GM10248 (cell line): ENCODE results near the gene SDK2.

ENCODE experiments used
- CTCF ChIA-PET: fragments of 300-600 bp; sonication (Branson Sonifier 250); formaldehyde crosslinking; extraction: SDS; loops from one replicate; lab custom pipeline; 2021; ENCODE audit warnings: antibody characterized with exemption; lab: Yijun Ruan, JAX
- POLR2A ChIA-PET: fragments of 350-650 bp; sonication (Branson Sonifier 250); formaldehyde crosslinking; extraction: SDS; loops from one replicate; lab custom pipeline; 2020; ENCODE audit warnings: antibody characterized with exemption; lab: Yijun Ruan, JAX
- DNase-seq: peaks from one replicate; pipeline ENCODE4 v3.0.0; 2012; ENCODE audit errors: extremely low spot score
- TF ChIP-seq, protein P1 (sequence below): IDR thresholded peaks from 2 replicates; pipeline ENCODE4 v1.5.1; 2012; ENCODE audit warnings: mild to moderate bottlenecking, low read depth; ENCODE audit errors: extremely low read depth, missing control alignments, control extremely low read depth

The SDK2 gene

DNA sequence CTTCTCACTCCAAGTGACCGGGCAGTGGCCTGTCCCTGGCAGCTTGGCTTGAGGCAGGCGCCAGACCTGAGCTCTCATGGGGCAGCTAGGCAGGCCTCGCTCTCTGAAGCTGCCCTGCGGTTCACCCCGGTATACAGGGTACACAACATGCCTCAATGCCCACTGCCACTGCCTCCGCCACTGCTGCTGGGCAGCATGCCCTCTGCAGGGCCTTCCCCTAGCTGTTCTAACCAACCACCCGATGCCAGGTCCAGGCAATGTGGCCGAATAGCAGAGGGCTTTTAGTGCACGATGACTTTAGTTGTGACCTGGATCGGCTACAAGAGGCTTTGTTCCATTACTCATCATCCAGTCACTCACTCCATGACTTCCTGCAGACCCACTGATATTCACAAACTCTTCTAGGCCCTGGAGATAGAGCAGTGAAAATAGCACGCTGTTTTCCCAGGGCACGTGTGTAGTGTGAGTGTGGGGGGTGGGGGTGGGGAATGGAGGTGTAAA lies 352.2 kb downstream of the SDK2 start:
- CTCF ChIA-PET: interaction anchor here (1.4 to 3.0 kb wide), 3 partner anchors 8 to 36 kb away, joined by 3 to 13 read pairs (median 4); partner anchors contain the start of gene CDC42EP4
- POLR2A ChIA-PET: no interaction called here
- TF ChIP-seq, protein P1, sequence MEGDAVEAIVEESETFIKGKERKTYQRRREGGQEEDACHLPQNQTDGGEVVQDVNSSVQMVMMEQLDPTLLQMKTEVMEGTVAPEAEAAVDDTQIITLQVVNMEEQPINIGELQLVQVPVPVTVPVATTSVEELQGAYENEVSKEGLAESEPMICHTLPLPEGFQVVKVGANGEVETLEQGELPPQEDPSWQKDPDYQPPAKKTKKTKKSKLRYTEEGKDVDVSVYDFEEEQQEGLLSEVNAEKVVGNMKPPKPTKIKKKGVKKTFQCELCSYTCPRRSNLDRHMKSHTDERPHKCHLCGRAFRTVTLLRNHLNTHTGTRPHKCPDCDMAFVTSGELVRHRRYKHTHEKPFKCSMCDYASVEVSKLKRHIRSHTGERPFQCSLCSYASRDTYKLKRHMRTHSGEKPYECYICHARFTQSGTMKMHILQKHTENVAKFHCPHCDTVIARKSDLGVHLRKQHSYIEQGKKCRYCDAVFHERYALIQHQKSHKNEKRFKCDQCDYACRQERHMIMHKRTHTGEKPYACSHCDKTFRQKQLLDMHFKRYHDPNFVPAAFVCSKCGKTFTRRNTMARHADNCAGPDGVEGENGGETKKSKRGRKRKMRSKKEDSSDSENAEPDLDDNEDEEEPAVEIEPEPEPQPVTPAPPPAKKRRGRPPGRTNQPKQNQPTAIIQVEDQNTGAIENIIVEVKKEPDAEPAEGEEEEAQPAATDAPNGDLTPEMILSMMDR: no peak
- no peak for DNase-seq

DNA sequence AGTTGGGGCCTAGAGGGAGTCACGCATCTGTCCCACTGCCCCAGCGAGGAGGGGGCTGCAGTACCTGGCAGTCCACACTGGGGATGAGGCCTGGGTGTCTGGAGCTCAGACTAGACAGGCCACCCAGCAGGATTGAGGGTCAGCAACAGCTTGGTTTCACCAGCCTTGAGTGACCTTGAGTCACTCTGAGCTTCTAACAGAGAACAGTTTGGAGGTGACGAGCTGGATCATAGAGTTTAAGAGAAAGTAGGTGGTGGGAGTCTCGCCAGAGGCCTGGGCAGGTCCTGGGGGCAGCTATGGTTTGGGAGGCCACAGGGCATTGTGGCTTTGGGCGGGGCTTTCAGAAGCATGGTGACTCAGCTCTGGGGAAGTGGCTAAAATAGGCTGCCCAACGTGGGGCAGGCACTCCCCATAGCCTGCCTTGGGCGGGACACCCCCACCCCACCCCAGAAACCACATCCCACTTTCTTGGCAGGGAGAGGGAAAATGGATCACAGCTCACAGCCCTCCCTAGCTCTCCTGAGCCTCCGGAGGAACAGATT lies 352.9 kb downstream of the SDK2 start:
- ChIA-PET CTCF (interaction anchor here (1.0 to 3.0 kb wide), 5 partner anchors 9 to 564 kb away, joined by 3 to 13 read pairs (median 3); partner anchors contain the start of gene CDC42EP4), POLR2A (no interaction called here)
- TF ChIP-seq, protein P1: no peak
- peak; percentile 71 for DNase-seq

DNA sequence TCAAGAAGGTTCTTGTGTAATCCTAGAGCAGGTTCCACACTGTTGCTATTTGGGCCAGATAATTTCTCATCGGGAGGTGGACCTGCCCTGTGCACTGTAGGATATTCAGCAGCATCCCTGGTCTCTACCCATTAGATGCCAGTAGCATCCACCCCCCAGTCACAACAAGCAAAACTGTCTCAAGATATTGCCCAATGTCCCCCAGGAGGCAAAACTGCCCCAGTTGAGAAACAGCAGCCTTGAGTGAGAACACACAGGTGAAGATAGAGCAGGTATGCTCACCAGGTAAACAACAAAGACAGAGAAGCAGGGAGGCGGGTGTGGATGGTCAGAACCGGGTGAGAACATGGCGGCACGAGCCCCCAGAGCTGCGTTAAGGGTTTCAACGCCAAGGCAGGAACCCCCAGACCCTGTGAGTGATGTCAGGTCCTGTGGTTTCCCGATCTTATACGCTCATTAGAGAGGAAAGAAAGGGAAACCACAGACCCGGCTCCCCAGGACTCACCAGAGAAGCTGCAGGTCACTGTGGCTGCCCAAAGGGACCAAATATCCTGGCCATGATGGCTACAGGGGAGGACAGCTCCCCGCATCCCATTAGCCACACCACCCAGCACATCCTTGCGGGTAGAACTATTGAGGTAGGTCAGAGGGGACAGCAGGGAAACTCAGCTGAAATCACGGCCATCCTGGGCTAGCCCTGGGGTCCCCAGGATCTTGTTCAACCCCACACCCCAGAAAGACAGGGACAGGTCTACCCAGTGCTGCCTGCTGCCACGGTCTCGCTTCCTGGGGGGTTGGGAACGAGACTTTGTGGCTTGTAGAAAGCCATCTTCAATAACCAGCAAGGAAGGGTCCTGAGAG lies 353.6 kb downstream of the SDK2 start:
- no peak for DNase-seq
- ChIA-PET POLR2A (no interaction called here), CTCF (interaction anchor here (1.0 to 3.0 kb wide), 5 partner anchors 9 to 564 kb away, joined by 3 to 13 read pairs (median 3); partner anchors contain the start of gene CDC42EP4)
- TF ChIP-seq, protein P1: no peak

DNA sequence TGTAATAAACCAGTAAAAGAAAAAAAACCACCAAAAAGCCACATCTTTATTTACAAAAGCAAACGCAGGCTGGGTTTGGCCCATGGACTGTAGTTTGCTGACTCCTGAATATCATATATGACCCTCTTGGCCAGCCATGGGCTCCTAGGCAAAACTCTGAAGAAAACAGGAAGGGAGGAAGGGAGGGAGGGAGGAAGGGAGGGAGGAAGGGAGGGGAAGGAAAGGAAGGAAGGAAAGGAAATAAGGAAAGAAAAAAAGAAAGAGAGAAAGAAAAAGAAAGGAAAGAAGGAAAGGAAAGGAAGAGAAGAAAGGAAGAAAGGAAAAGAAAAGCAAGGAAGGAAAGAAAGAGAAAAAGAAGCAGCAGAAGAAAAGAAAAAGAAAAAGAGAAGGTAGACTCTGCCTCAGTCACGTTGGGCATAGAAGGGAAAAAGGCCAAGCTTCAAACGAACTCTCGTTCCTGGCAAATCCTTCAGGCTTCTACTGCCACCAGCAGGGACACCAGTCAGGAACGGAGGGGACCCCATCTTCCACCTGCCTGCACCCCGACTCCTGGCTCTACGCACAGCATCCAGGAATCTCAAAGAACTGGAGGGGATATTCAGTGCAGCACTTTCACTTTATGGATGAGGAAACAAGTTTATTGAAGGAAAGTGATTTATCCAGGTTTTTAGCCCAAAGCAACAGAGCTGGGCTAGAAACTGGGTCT lies 354.5 kb downstream of the SDK2 start:
- no peak for DNase-seq
- ChIA-PET POLR2A (interaction anchor here (0.6 kb wide), 1 partner anchor 33 kb away, joined by 4 read pairs; no protein-coding TSS in a partner anchor), CTCF (interaction anchor here (3.0 kb wide), 1 partner anchor 22 kb away, joined by 13 read pairs; the partner anchor contains the start of gene CDC42EP4)
- TF ChIP-seq, protein P1: no peak

DNA sequence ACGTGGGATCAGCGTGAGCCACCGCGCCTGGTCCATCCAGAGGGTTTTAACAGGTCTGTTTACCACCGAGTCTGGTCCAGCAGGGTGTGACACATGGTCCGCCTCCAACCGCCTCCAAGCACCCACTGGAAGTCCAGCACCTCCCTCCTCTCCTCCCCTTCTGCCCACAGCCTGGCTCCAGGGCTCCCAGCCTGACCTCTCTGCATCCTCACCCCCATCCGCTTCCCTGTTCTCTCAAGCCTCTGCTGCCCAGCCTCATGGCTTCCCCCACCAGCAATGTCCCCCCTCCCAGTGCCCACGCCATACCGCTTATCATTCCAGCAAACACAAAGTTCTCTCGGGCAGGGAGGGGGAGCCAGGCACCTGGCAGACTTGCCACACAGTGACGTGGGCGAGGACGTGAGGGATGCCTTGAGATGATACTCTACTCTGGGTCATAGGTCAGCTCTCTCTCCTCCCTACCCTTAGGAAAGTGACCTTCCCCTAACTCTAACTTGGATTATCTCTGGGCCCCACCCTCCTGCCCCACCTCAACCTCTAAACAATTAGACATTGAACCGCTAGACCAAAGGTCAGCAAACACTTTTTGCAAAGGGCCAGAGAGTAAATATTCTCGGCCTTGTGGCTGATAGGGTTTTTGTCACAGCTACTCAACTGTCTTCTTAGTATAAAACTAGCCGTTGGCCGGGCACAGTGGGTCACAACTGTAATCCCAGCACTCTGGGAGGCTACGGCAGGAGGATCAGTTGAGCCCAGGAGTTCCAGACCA lies 355.5 kb downstream of the SDK2 start:
- ChIA-PET CTCF (interaction anchor here (1.3 kb wide), 1 partner anchor 15 kb away, joined by 3 read pairs; no protein-coding TSS in a partner anchor), POLR2A (no interaction called here)
- TF ChIP-seq, protein P1: no peak
- DNase-seq: no peak
